LNCaP clone FGC (cell line): ENCODE results near the gene SELENOS.

Experiments
- DNase-seq: peaks from one replicate; pipeline ENCODE4 v3.0.0-alpha.2; 2011; ENCODE audit warnings: low read depth
- H3K4me3 ChIP-seq: 2 replicates; pipeline ENCODE4 v1.5.1; 2011; ENCODE audit warnings: mild to moderate bottlenecking, low read depth, low read length, control low read depth
- TF ChIP-seq, protein P1 (sequence below): IDR thresholded peaks from 2 replicates; pipeline ENCODE4 v1.5.1; 2012; ENCODE audit warnings: mild to moderate bottlenecking; ENCODE audit not compliant: control insufficient read depth, insufficient read depth; ENCODE audit errors: extremely low read depth

The SELENOS gene

GRCh38 chr15:101266034-101266433, 11.3 kb downstream of the SELENOS start:
- DNase-seq = no peak
- H3K4me3 ChIP-seq = no peak overlapping the region
- TF ChIP-seq, protein P1, sequence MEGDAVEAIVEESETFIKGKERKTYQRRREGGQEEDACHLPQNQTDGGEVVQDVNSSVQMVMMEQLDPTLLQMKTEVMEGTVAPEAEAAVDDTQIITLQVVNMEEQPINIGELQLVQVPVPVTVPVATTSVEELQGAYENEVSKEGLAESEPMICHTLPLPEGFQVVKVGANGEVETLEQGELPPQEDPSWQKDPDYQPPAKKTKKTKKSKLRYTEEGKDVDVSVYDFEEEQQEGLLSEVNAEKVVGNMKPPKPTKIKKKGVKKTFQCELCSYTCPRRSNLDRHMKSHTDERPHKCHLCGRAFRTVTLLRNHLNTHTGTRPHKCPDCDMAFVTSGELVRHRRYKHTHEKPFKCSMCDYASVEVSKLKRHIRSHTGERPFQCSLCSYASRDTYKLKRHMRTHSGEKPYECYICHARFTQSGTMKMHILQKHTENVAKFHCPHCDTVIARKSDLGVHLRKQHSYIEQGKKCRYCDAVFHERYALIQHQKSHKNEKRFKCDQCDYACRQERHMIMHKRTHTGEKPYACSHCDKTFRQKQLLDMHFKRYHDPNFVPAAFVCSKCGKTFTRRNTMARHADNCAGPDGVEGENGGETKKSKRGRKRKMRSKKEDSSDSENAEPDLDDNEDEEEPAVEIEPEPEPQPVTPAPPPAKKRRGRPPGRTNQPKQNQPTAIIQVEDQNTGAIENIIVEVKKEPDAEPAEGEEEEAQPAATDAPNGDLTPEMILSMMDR = no peak

- no peak for DNase-seq
- TF ChIP-seq, protein P1 = no peak
- no peak overlapping the region for H3K4me3 ChIP-seq
Observed at GRCh38 chr15:101264911-101265641, 12.2 kb downstream of the SELENOS start.

DNA sequence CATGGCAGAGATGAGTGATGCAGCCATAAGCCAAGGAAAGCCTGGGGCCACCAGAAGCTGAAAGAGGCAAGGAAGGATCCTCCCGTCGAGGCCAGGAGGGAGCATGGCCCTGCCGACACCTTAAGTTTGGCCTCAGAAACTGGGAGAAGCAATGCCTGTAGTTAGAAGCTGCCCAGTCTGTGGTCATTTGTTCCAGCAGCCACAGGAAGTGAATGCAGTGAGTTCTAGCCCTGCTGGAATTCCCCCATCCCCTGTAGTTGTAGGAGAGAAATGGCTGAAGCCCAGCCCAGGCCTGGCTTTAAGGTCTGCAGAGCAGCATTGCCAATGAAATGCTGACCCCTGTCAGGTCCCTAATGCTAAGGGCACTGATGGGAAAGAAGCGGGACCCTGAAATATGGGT, 13.3 kb downstream of the SELENOS start:
- TF ChIP-seq, protein P1 = no peak
- no peak for DNase-seq
- no peak overlapping the region for H3K4me3 ChIP-seq

DNA sequence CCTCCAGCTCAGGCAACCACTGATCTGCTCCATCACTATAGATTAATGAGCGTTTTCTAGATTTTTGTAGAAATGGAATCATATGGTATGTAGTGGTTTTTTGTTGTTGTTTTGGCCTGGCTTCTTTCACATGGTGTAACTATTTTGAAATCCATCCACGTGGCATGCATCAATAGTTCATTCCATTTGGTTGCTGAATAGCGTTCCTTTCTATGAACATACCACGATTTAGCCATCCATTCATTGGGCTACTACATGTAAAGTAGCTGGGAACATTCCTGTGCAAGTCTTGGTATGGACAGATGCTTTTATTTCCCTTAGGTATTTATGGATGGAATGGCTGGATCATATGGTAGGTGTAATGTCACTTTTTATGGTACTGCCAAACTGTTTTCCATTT, 14.7 kb downstream of the SELENOS start:
- TF ChIP-seq, protein P1 = no peak
- no peak overlapping the region for H3K4me3 ChIP-seq
- DNase-seq = no peak

- TF ChIP-seq, protein P1 = peak; percentile 83
- H3K4me3 ChIP-seq = no peak overlapping the region
- peak; percentile 46 for DNase-seq
Observed at GRCh38 chr15:101258238-101259144, 18.8 kb downstream of the SELENOS start.

DNA sequence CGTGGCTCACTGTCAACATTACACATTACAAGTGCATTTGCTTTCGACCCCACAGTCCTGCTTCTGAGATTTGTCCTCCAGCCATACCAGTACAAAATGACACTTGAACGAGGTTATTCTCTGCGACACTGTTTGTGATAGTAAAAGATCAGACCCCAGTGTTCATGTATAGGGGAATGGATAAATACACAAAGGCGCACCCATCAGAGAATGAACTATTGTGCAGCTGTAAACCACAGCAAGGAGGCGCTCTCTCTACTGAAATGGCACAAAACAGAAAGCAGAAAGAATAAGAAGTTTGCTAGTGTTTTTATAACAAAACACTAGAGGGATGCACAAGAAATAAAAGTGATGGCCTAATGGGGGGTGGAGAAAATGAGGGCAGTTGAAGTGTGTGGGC, 20.5 kb downstream of the SELENOS start:
- no peak for DNase-seq
- TF ChIP-seq, protein P1 = peak; percentile 27; the same call in 1 of the 2 replicates
- no peak overlapping the region for H3K4me3 ChIP-seq
